Fibroblast of mammary gland (primary cell): Measurements from ENCODE around the gene FTCD.
A peak's percentile ranks its signal among the peaks of the same experiment; 100 is the strongest.
"Not testable (repeated sequence)": the region's sequence is repeated elsewhere in the genome, so short reads cannot be mapped to it uniquely, and the experiment has no call there.

Experiments
- DNase-seq: peaks from one replicate; pipeline ENCODE4 v3.0.0-alpha.2; 2010; ENCODE audit warnings: low read depth
- H3K4me3 ChIP-seq: 2 replicates; pipeline ENCODE4 v1.5.1; 2011; ENCODE audit warnings: low read depth, mild to moderate bottlenecking, low read length, moderate library complexity; ENCODE audit not compliant: control insufficient read depth
- TF ChIP-seq, protein P1 (sequence below): conservative IDR thresholded peaks from 2 replicates; pipeline ENCODE4 v1.5.1; 2011; ENCODE audit warnings: low read depth, low read length, inconsistent platforms; ENCODE audit not compliant: control insufficient read depth, insufficient read depth

FTCD gene

DNA sequence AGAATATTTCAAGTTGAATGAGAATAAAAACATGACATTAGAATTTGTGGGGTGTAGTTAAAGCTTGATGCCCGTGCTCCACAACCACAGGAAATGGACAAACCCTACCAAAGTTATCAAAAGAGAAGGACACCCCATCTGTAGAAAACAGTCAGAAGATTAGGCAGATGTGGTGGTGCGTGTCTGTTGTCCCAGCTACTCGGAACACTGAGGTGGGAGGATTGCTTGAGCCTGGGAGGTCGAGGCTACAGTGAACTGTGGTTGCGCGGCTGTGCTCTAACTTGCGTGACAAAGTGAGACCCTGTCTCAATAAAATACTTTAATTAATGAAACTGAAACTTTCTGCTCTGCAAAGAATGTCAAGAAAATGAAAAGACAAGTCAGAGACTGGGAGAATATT is 30.3 kb upstream of the FTCD start:
- no peak for DNase-seq
- TF ChIP-seq, protein P1, sequence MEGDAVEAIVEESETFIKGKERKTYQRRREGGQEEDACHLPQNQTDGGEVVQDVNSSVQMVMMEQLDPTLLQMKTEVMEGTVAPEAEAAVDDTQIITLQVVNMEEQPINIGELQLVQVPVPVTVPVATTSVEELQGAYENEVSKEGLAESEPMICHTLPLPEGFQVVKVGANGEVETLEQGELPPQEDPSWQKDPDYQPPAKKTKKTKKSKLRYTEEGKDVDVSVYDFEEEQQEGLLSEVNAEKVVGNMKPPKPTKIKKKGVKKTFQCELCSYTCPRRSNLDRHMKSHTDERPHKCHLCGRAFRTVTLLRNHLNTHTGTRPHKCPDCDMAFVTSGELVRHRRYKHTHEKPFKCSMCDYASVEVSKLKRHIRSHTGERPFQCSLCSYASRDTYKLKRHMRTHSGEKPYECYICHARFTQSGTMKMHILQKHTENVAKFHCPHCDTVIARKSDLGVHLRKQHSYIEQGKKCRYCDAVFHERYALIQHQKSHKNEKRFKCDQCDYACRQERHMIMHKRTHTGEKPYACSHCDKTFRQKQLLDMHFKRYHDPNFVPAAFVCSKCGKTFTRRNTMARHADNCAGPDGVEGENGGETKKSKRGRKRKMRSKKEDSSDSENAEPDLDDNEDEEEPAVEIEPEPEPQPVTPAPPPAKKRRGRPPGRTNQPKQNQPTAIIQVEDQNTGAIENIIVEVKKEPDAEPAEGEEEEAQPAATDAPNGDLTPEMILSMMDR = no peak
- no peak overlapping the region for H3K4me3 ChIP-seq

DNA sequence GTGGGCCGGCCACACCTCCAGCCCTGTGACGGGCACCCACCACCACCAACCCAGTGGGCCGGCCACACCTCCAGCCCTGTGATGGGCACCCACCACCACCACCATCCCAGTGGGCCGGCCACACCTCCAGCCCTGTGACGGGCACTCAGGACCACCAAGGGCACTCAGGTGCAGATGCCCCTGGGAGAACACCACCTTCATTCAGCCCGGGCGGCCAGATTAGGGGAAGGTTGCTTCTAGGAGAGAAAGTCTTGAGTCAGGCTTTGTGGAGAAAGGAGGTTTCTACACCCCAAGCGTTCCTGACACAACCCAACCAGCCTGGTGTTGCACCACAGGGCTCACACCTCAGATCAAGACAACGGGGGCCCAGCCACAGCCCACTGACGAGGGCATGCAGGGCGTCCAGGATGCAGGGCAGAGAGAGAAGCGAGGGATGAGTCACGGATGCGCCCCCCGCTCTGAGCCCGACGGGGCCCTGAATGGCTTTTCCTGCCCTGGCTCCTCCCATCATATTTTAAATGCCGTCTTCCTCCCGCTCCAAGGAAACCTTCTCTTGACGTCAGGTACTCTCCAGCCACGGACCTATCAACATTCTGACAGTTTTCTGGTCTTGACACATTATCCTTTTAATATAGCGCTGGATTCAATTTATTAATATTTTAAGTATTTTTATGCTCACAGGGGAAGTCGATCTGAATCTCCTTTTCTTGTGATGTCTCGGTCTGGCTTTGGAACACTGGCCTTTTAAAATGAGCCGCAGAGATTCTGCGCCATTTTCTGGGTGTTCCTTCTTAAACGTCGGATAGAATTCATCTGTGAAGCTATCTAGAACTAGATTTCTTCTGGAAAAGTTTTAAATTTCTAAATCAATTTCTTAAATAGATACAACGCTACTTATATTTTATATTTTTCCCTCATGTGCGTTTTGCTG is 29.5 kb upstream of the FTCD start:
- TF ChIP-seq, protein P1 = no peak
- H3K4me3 ChIP-seq = peak overlapping the region; percentile 26
- DNase-seq = peak; percentile 62

DNA sequence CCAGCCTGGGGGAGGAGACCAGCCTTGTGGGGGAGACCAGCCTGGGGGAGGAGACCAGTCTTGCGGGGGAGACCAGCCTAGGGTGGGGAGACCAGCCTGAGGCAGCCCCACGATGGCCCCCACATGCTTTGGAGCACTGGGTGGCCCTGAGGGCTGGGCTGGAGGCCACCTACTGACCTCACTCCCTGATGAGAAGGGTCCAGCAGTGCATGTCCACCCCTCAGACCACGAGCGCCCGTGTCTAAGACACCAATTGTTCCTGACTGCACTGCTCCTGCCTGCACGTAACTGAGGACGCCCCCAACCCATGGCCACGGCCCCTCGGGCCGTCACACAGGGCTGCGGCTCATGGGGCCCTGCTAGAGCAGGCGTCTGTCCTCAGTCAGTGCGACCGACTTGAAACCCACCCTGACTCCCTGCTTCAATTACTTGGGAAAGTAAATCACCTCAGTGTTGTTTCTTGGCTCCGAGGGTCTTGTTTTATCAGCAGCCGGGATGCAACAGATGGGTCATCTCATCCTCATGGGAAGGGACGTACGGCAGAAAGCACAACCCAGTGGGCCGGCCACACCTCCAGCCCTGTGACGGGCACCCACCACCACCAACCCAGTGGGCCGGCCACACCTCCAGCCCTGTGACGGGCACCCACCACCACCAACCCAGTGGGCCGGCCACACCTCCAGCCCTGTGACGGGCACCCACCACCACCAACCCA is 28.7 kb upstream of the FTCD start, which contains the start of gene SPATC1L:
Gene SPATC1L, minus strand, starts transcription at position 550 of the 715 bp plus-strand sequence. CDS start 1,643 bp downstream, outside the sequence.
- TF ChIP-seq, protein P1 = no peak
- peak within 1 kb of the TSS; percentile 32 for H3K4me3 ChIP-seq
- peak; percentile 36 for DNase-seq

DNA sequence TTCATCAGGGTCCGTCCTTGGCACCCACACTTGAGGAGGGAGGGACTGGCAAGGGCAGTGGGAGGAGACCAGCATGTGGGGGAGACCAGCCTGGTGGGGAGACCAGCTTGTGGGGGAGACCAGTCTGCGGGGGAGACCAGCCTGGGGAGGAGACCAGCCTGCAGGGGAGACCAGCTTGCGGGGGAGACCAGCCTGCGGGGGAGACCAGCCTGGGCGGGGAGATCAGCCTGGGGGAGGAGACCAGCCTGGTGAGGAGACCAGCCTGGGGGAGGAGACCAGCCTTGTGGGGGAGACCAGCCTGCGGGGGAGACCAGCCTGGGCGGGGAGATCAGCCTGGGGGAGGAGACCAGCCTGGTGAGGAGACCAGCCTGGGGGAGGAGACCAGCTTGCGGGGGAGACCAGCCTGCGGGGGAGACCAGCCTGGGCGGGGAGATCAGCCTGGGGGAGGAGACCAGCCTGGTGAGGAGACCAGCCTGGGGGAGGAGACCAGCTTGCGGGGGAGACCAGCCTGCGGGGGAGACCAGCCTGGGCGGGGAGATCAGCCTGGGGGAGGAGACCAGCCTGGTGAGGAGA is 28.0 kb upstream of the FTCD start:
- not testable (repeated sequence) for DNase-seq, H3K4me3 ChIP-seq

DNA sequence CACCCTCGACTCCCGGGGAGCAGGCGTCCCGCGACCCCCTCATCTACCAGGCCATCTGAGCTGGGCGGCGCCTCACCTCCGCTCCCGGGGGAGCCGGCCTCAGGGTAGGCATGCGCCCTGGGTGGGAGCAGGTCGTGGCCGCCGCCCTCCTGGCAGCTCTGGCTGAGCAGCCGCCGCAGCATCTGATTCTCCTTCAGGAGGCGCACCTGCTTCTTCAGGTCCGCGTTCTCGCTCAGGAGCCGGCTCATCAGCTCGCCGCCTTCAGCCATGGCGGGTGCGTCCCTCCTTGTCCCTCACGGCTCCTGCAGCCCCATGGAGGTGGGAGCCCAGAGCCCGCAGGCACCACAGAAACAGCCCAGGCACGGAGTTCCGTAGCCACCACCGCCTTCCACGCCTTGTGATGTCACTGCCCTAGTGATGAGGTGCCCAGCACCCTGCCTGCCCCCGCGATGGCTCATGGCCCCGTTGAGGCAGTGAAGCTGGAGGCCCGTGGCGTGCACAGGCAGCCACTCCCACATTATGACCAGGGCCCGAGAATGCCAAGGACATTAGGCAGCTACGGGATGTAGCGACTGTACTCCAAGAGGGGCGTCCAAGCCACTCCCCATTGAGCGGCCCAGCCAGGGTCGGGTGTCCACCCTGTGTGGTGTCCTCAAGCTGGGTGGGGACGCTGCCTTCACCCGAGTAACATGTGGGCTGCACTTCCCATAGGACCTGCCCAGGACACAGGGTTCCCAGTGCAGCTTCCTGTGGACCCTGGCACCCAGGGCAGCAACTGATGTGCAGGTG is 27.4 kb upstream of the FTCD start:
- H3K4me3 ChIP-seq = no peak overlapping the region
- TF ChIP-seq, protein P1 = no peak
- DNase-seq = no peak

DNA sequence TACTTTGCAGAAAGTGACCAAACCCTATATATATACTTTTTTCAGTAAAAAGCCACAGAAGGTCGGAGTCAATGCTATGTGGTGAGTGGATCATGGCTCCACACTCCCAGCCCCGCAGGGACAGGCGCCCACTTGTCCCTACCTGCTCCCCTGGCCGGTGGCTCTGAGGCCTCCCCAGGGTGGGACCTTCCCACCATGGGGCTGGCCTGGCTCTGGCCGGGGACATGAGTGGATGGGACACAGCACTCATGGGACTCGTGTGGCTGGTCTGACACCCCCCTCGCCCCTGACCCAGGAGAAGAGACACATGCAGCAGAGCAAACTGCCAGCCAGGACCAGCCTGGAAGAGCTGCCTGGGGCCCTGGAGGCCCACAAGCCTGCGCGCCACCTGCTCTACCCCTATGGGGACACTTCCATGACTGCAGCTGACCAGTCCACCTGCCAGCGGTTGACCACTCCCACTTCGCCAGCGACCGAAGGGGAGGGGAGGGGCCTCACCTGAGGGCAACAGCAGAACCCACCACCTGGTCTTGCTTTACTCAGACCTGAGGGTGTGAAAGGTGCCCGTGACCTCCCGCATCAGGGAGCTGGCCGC is 26.7 kb upstream of the FTCD start:
- TF ChIP-seq, protein P1 = no peak
- no peak for DNase-seq
- no peak overlapping the region for H3K4me3 ChIP-seq
